Choroid plexus epithelial cell (primary cell): ENCODE measurements around the gene SETD7.
A peak's percentile ranks its signal among the peaks of the same experiment; 100 is the strongest.

Experiments
- DNase-seq: peaks from one replicate; pipeline ENCODE4 v3.0.0-alpha.2; 2010; ENCODE audit warnings: low read depth
- H3K4me3 ChIP-seq: 2 replicates; pipeline ENCODE4 v1.5.1; 2011; ENCODE audit warnings: low read depth, mild to moderate bottlenecking, control low read depth, low read length, moderate library complexity
- CTCF ChIP-seq: conservative IDR thresholded peaks from 2 replicates; pipeline ENCODE4 v1.5.1; 2011; ENCODE audit warnings: low read depth, mild to moderate bottlenecking, control low read depth, inconsistent platforms, low read length, moderate library complexity

SETD7 gene

GRCh38 chr4:139575072-139575471 is 19.1 kb upstream of the SETD7 start:
- TF ChIP-seq CTCF = no peak
- no peak for DNase-seq

GRCh38 chr4:139574641-139575040 is 18.6 kb upstream of the SETD7 start:
- DNase-seq = no peak
- H3K4me3 ChIP-seq = no peak overlapping the region
- TF ChIP-seq CTCF = no peak

More at GRCh38 chr4:139575072-139575471, 19.1 kb upstream of the SETD7 start:
- H3K4me3 ChIP-seq = no peak overlapping the region

GRCh38 chr4:139568206-139568955 is 12.4 kb upstream of the SETD7 start:
- peak; percentile 54 for DNase-seq
- H3K4me3 ChIP-seq = no peak overlapping the region
- TF ChIP-seq CTCF = no peak

GRCh38 chr4:139567159-139567870 is 11.3 kb upstream of the SETD7 start:
- no peak overlapping the region for H3K4me3 ChIP-seq
- DNase-seq = no peak
- TF ChIP-seq CTCF = no peak

GRCh38 chr4:139564502-139564901 is 8.5 kb upstream of the SETD7 start:
- peak; percentile 44 for TF ChIP-seq CTCF
- DNase-seq = peak; percentile 21
- no peak overlapping the region for H3K4me3 ChIP-seq

GRCh38 chr4:139563515-139563914 is 7.5 kb upstream of the SETD7 start:
- no peak for DNase-seq
- no peak for TF ChIP-seq CTCF
- no peak overlapping the region for H3K4me3 ChIP-seq
